ENCODE measurements around the gene HTRA3.

HTRA3 gene

GRCh38 chr4:8269535-8270417, at the start of gene HTRA3:
Gene HTRA3, plus strand, starts transcription at chr4:8269754. Its CDS starts 215 bp downstream, at chr4:8269969.
- ChIA-PET POLR2A (interaction anchor here (1.0 kb wide), 1 partner anchor 9 kb away, joined by 4 read pairs; no protein-coding TSS in a partner anchor), CTCF (interaction anchor here (1.2 to 13.7 kb wide), 2 partner anchors 28 to 132 kb away, joined by 4 to 117 read pairs; no protein-coding TSS in a partner anchor)
- TF ChIP-seq CTCF (IDR thresholded peaks at IDR 0.05; ENCODE audit: insufficient read depth, low read length, missing control alignments), result no peak
- H3K4me3 ChIP-seq (ENCODE audit: low read depth, low read length), result peak within 1 kb of the TSS; percentile 40
- no peak for DNase-seq (ENCODE audit: low read depth, low spot score)

- POLR2A ChIA-PET, result no interaction called here
- H3K4me3 ChIP-seq (ENCODE audit: low read depth, low read length), result no peak overlapping the region
- CTCF ChIA-PET, result interaction anchor here (0.7 to 1.4 kb wide), 2 partner anchors 17 to 181 kb away, joined by 3 read pairs; no protein-coding TSS in a partner anchor
- no peak for DNase-seq (ENCODE audit: low read depth, low spot score)
- TF ChIP-seq CTCF (IDR thresholded peaks at IDR 0.05; ENCODE audit: insufficient read depth, low read length, missing control alignments), result no peak
Measured at GRCh38 chr4:8220661-8221450, 48.7 kb upstream of the HTRA3 start.

- ChIA-PET POLR2A (no interaction called here), CTCF (interaction anchor here (0.8 to 1.4 kb wide), 2 partner anchors 17 to 21 kb away, joined by 3 read pairs; no protein-coding TSS in a partner anchor)
- H3K4me3 ChIP-seq (ENCODE audit: low read depth, low read length), result no peak overlapping the region
- DNase-seq (ENCODE audit: low read depth, low spot score), result no peak
- no peak for TF ChIP-seq CTCF (IDR thresholded peaks at IDR 0.05; ENCODE audit: insufficient read depth, low read length, missing control alignments)
Measured at GRCh38 chr4:8221476-8221875, 48.1 kb upstream of the HTRA3 start.

- ChIA-PET POLR2A (no interaction called here), CTCF (interaction anchor here (0.8 to 1.4 kb wide), 2 partner anchors 16 to 21 kb away, joined by 3 read pairs; no protein-coding TSS in a partner anchor)
- H3K4me3 ChIP-seq (ENCODE audit: low read depth, low read length), result no peak overlapping the region
- TF ChIP-seq CTCF (IDR thresholded peaks at IDR 0.05; ENCODE audit: insufficient read depth, low read length, missing control alignments), result no peak
- DNase-seq (ENCODE audit: low read depth, low spot score), result no peak
Measured at GRCh38 chr4:8221985-8222384, 47.6 kb upstream of the HTRA3 start.

- POLR2A ChIA-PET, result no interaction called here
- no peak for TF ChIP-seq CTCF (IDR thresholded peaks at IDR 0.05; ENCODE audit: insufficient read depth, low read length, missing control alignments)
- no peak overlapping the region for H3K4me3 ChIP-seq (ENCODE audit: low read depth, low read length)
- no peak for DNase-seq (ENCODE audit: low read depth, low spot score)
- CTCF ChIA-PET, result interaction anchor here (1.4 kb wide), 1 partner anchor 19 kb away, joined by 5 read pairs; no protein-coding TSS in a partner anchor
Measured at GRCh38 chr4:8222609-8223388, 46.8 kb upstream of the HTRA3 start.

Measured in AG04449 (cell line).